OCI-LY7 (cell line): Measurements from ENCODE around the gene RASAL2. TPM values are rescaled to one million over a fixed set of nuclear protein-coding genes. Genes with fewer than 3 reads are reported as not detected.

ENCODE experiments used
- BruUV-seq: library from RNA; stranded (reverse); fragments of 400-500 nt; replicated peaks from 2 replicates; lab custom pipeline; 2021; lab: Mats Ljungman, UMichigan
- CTCF ChIA-PET: fragments of 300-600 bp; sonication (Branson Sonifier 250); formaldehyde crosslinking; loops from one replicate; lab custom pipeline; 2022; ENCODE audit warnings: antibody characterized with exemption; ENCODE audit not compliant: unreplicated experiment; lab: Charles Lee
- POLR2A ChIA-PET: fragments of 300-600 bp; sonication (Branson Sonifier 250); formaldehyde crosslinking; loops from one replicate; lab custom pipeline; 2022; ENCODE audit warnings: antibody characterized with exemption; lab: Charles Lee
- DNase-seq: peaks from one replicate; pipeline ENCODE4 v3.0.0-alpha.2; 2015; ENCODE audit warnings: low spot score
- H2AFZ ChIP-seq: fragments of 200-600 bp; sonication (generic), shearing (Covaris generic); 2 replicates; pipeline ENCODE4 v1.6.1; 2014; ENCODE audit warnings: mild to moderate bottlenecking, antibody characterized with exemption, low read length, moderate library complexity
- H3K27ac ChIP-seq: fragments of 200-600 bp; sonication (generic); 2 replicates; pipeline ENCODE4 v1.5.1; 2014; ENCODE audit warnings: mixed run types, low read depth, mild to moderate bottlenecking, moderate library complexity, low read length, inconsistent platforms; ENCODE audit not compliant: poor library complexity, severe bottlenecking
- H3K36me3 ChIP-seq: fragments of 200-600 bp; sonication (generic); 2 replicates; pipeline ENCODE4 v1.6.1; 2014; ENCODE audit warnings: mild to moderate bottlenecking, antibody characterized with exemption, low read length, moderate library complexity, mixed read lengths; ENCODE audit not compliant: insufficient read depth
- H3K4me1 ChIP-seq: fragments of 200-600 bp; sonication (generic); 2 replicates; pipeline ENCODE4 v1.5.1; 2014; ENCODE audit warnings: mild to moderate bottlenecking, low read length; ENCODE audit not compliant: insufficient read depth, poor library complexity, severe bottlenecking
- H3K4me2 ChIP-seq: fragments of 200-600 bp; sonication (generic); 2 replicates; pipeline ENCODE4 v1.6.1; 2014; ENCODE audit warnings: mild to moderate bottlenecking, low read length
- H3K4me3 ChIP-seq: fragments of 200-600 bp; sonication (generic); 2 replicates; pipeline ENCODE4 v1.5.1; 2014; ENCODE audit warnings: mild to moderate bottlenecking, low read depth, low read length; ENCODE audit not compliant: poor library complexity, severe bottlenecking
- H3K79me2 ChIP-seq: fragments of 200-600 bp; sonication (generic); 2 replicates; pipeline ENCODE4 v1.6.1; 2016; ENCODE audit warnings: low read depth, mild to moderate bottlenecking, low read length, moderate library complexity, mixed read lengths; ENCODE audit not compliant: insufficient read depth
- H3K9me2 ChIP-seq: fragments of 200-600 bp; sonication (generic); 2 replicates; pipeline ENCODE4 v1.6.1; 2016; ENCODE audit warnings: mild to moderate bottlenecking, low read length, mixed read lengths; ENCODE audit not compliant: insufficient read depth
- H3K9me3 ChIP-seq: fragments of 200-600 bp; sonication (generic); 2 replicates; pipeline ENCODE4 v1.6.1; 2014; ENCODE audit warnings: mild to moderate bottlenecking, mixed run types, low read length, mixed read lengths
- H4K20me1 ChIP-seq: fragments of 200-600 bp; sonication (generic); 2 replicates; pipeline ENCODE4 v1.6.1; 2014; ENCODE audit warnings: mild to moderate bottlenecking, antibody characterized with exemption, low read length, moderate library complexity, mixed read lengths; ENCODE audit not compliant: insufficient read depth
- EZH2phosphoT487 ChIP-seq: fragments of 200-600 bp; sonication (generic); IDR thresholded peaks from 2 replicates; pipeline ENCODE4 v1.6.1; 2018; ENCODE audit warnings: low read depth, borderline replicate concordance, mild to moderate bottlenecking, mixed run types, antibody characterized with exemption, low read length, moderate library complexity, mixed read lengths
- intact Hi-C: fragments of 100-400 bp; cut with micrococcal nuclease; formaldehyde crosslinking; loops from one replicate; pipeline ENCODE4 v1.10.0; 2022; ENCODE audit not compliant: unreplicated experiment
- total RNA-seq, 2 experiments: library from RNA; depleted of rRNA in 1 of 2; stranded (reverse); fragments of >200 nt in 1 of 2; shearing (Covaris generic) in 1 of 2; gene quantifications; 2 replicates each; pipeline ENCODE4 v1.2.3, GENCODE V29; 2014 to 2022
- TF ChIP-seq, protein P1 (sequence below): fragments of 200-600 bp; sonication (generic); conservative IDR thresholded peaks from 2 replicates; pipeline ENCODE4 v1.5.1; 2014; ENCODE audit warnings: mild to moderate bottlenecking, antibody characterized with exemption, low read length, moderate library complexity, mixed read lengths

RASAL2 gene
- total RNA-seq, 2 experiments from 2014 or later = 0.09 to 0.27 TPM

GRCh38 chr1:178472531-178472930 is 378.6 kb downstream of the RASAL2 start:
- ChIA-PET POLR2A (no interaction called here), CTCF (no interaction called here)
- Histone ChIP-seq H3K4me2 (no peak overlapping the region), H3K36me3 (no peaks in the 10 kb centered on the region), H4K20me1 (no peaks in the 10 kb centered on the region), H3K9me2 (no peaks in the 10 kb centered on the region), H3K4me3 (no peak overlapping the region), H3K27ac (no peak overlapping the region), H2AFZ (no peak overlapping the region), H3K79me2 (no peaks in the 10 kb centered on the region), H3K9me3 (no peaks in the 10 kb centered on the region), H3K4me1 (no peaks in the 10 kb centered on the region)
- DNase-seq = no peak
- intact Hi-C loops = no loop called here
- no TSS peak for BruUV-seq
- TF ChIP-seq, protein P1, sequence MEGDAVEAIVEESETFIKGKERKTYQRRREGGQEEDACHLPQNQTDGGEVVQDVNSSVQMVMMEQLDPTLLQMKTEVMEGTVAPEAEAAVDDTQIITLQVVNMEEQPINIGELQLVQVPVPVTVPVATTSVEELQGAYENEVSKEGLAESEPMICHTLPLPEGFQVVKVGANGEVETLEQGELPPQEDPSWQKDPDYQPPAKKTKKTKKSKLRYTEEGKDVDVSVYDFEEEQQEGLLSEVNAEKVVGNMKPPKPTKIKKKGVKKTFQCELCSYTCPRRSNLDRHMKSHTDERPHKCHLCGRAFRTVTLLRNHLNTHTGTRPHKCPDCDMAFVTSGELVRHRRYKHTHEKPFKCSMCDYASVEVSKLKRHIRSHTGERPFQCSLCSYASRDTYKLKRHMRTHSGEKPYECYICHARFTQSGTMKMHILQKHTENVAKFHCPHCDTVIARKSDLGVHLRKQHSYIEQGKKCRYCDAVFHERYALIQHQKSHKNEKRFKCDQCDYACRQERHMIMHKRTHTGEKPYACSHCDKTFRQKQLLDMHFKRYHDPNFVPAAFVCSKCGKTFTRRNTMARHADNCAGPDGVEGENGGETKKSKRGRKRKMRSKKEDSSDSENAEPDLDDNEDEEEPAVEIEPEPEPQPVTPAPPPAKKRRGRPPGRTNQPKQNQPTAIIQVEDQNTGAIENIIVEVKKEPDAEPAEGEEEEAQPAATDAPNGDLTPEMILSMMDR = no peak
- TF ChIP-seq EZH2phosphoT487 = no peak

DNA sequence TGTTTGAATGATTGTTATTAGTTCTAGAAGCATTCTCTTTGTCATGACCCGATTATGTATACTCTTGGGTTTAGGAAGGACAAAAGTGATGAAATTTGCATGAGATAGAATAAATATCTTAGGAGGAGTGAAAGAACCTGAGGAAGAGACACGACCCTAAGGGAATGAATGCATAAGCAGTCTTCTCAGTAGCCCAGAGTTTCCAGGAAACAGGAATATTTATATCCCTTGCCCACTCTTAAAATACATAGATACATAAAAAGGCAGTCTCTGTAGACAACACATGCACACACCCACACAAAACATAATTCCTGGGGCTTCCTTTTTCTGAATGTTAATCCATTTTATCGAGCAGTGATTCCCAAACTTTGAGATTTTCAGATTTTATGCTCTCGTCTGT is 383.5 kb downstream of the RASAL2 start:
- Histone ChIP-seq H3K9me3 (no peaks in the 10 kb centered on the region), H3K79me2 (no peaks in the 10 kb centered on the region), H3K9me2 (no peaks in the 10 kb centered on the region), H3K4me2 (no peak overlapping the region), H3K4me1 (no peaks in the 10 kb centered on the region), H3K36me3 (no peaks in the 10 kb centered on the region), H2AFZ (no peak overlapping the region), H3K27ac (no peak overlapping the region), H3K4me3 (no peak overlapping the region), H4K20me1 (no peaks in the 10 kb centered on the region)
- no TSS peak for BruUV-seq
- CTCF ChIA-PET = no interaction called here
- intact Hi-C loops = no loop called here
- TF ChIP-seq EZH2phosphoT487 = no peak
- TF ChIP-seq, protein P1 = no peak
- no peak for DNase-seq
- POLR2A ChIA-PET = no interaction called here

GRCh38 chr1:178477841-178478240 is 383.9 kb downstream of the RASAL2 start:
- no peaks in the 10 kb centered on the region for H3K79me2 ChIP-seq
- no TSS peak for BruUV-seq
- ChIA-PET POLR2A (no interaction called here), CTCF (no interaction called here)
- DNase-seq = no peak
- no peaks in the 10 kb centered on the region for H3K9me2 ChIP-seq
- H3K27ac ChIP-seq = no peak overlapping the region
- no peak overlapping the region for H3K4me2 ChIP-seq
- H3K4me3 ChIP-seq = no peak overlapping the region
- no peaks in the 10 kb centered on the region for H3K4me1 ChIP-seq
- TF ChIP-seq EZH2phosphoT487 = no peak
- H3K36me3 ChIP-seq = no peaks in the 10 kb centered on the region
- intact Hi-C loops = no loop called here
- H2AFZ ChIP-seq = no peak overlapping the region
- no peaks in the 10 kb centered on the region for H3K9me3 ChIP-seq
- H4K20me1 ChIP-seq = no peaks in the 10 kb centered on the region
